ENCODE measurements around the gene ZCCHC2.

DNA sequence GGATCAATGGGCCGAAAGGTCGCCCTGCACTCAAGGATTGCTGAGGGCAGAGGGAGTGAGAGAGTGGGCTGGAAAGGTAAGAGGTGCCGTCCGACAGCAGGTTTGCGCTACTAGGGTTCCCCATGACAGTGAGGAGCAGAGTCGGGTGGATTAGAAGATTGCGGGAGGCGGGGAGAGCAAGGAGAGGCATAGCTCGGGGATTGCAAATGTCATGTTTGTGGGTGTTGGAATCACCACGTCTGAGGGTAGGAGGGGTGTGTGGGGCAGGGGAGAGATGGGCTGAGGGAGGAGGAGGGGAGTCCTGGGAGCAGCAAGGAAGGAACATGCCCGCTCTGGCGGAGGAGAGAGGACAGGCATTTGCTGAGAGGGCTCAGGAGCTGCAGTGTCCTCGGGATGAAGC, 81.2 kb downstream of the ZCCHC2 start:
- TF ChIP-seq, protein P1, sequence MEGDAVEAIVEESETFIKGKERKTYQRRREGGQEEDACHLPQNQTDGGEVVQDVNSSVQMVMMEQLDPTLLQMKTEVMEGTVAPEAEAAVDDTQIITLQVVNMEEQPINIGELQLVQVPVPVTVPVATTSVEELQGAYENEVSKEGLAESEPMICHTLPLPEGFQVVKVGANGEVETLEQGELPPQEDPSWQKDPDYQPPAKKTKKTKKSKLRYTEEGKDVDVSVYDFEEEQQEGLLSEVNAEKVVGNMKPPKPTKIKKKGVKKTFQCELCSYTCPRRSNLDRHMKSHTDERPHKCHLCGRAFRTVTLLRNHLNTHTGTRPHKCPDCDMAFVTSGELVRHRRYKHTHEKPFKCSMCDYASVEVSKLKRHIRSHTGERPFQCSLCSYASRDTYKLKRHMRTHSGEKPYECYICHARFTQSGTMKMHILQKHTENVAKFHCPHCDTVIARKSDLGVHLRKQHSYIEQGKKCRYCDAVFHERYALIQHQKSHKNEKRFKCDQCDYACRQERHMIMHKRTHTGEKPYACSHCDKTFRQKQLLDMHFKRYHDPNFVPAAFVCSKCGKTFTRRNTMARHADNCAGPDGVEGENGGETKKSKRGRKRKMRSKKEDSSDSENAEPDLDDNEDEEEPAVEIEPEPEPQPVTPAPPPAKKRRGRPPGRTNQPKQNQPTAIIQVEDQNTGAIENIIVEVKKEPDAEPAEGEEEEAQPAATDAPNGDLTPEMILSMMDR (IDR thresholded peaks at IDR 0.05), result no peak
- TF ChIP-seq POLR2A (IDR thresholded peaks at IDR 0.05; ENCODE audit: low read depth), result no peak
- TF ChIP-seq POLR2AphosphoS5 (IDR thresholded peaks at IDR 0.05), result no peak
- TF ChIP-seq EP300 (IDR thresholded peaks at IDR 0.05), result no peak
